HepG2 (cell line): ENCODE data around the gene CSNK1D. TPM values are rescaled to one million over a fixed set of nuclear protein-coding genes. Genes with fewer than 3 reads are reported as not detected.
A peak's percentile ranks its signal among the peaks of the same experiment; 100 is the strongest.

Source experiments
- AHDC1 ChIP-seq: sonication (generic); formaldehyde crosslinking; IDR thresholded peaks from 2 replicates; pipeline ENCODE4 v1.5.1; 2020; ENCODE audit warnings: mild to moderate bottlenecking, missing genetic modification reagents, borderline replicate concordance
- CBFB ChIP-seq: sonication (generic); formaldehyde crosslinking; IDR thresholded peaks from 2 replicates; pipeline ENCODE4 v1.4.0; 2020; ENCODE audit warnings: missing genetic modification reagents
- E2F1 ChIP-seq: sonication (generic); formaldehyde crosslinking; IDR thresholded peaks from 2 replicates; pipeline ENCODE4 v1.5.0; 2020; ENCODE audit warnings: missing genetic modification reagents
- FOXP1 ChIP-seq, 2 experiments: fragments of 450-650 bp in 1 of 2; IDR thresholded peaks; 2 replicates each; pipeline ENCODE4 v1.6.1; 2017 to 2018; ENCODE audit warnings: antibody characterized with exemption in 1 of 2
- GATAD2A ChIP-seq: IDR thresholded peaks from 2 replicates; pipeline ENCODE4 v1.6.1; 2016
- KLF13 ChIP-seq: sonication (generic); formaldehyde crosslinking; IDR thresholded peaks from 2 replicates; pipeline ENCODE4 v1.4.0; 2020; ENCODE audit warnings: mild to moderate bottlenecking, missing genetic modification reagents
- NR2F6 ChIP-seq, 2 experiments: IDR thresholded peaks; 2 replicates each; pipeline ENCODE4 v1.6.1; 2016; ENCODE audit warnings: antibody characterized with exemption in 1 of 2, mild to moderate bottlenecking in 1 of 2
- PHF21A ChIP-seq: sonication (generic); formaldehyde crosslinking; IDR thresholded peaks from 2 replicates; pipeline ENCODE4 v1.5.0; 2020; ENCODE audit warnings: mild to moderate bottlenecking, missing genetic modification reagents
- PHF5A ChIP-seq: IDR thresholded peaks from one replicate; pipeline ENCODE4 v1.6.1; 2018; ENCODE audit warnings: low read depth, missing genetic modification reagents; ENCODE audit not compliant: unreplicated experiment
- RORA ChIP-seq: sonication (generic); formaldehyde crosslinking; IDR thresholded peaks from 2 replicates; pipeline ENCODE4 v1.5.0; 2020; ENCODE audit warnings: mild to moderate bottlenecking, missing genetic modification reagents, moderate library complexity
- TEAD3 ChIP-seq: optimal IDR thresholded peaks from 2 replicates; pipeline ENCODE3; 2016; ENCODE audit warnings: borderline replicate concordance
- TEF ChIP-seq: sonication (generic); formaldehyde crosslinking; IDR thresholded peaks from 2 replicates; pipeline ENCODE4 v1.5.0; 2020; ENCODE audit warnings: missing genetic modification reagents
- TFE3 ChIP-seq: IDR thresholded peaks from 2 replicates; pipeline ENCODE4 v1.6.1; 2016
- THAP9 ChIP-seq: sonication (generic); formaldehyde crosslinking; IDR thresholded peaks from 2 replicates; pipeline ENCODE4; 2020; ENCODE audit warnings: missing genetic modification reagents, mild to moderate bottlenecking, borderline replicate concordance
- ZNF326 ChIP-seq: sonication (generic); formaldehyde crosslinking; IDR thresholded peaks from 2 replicates; pipeline ENCODE4 v1.4.0; 2020; ENCODE audit warnings: missing genetic modification reagents, borderline replicate concordance
- ZNF891 ChIP-seq: sonication (generic); formaldehyde crosslinking; IDR thresholded peaks from 2 replicates; pipeline ENCODE4 v1.5.0; 2020; ENCODE audit warnings: mild to moderate bottlenecking, missing genetic modification reagents
- polyA plus RNA-seq, 8 experiments: library from polyadenylated mRNA; depleted of rRNA in 3 of 8; stranded (reverse) in 7 of 8; unstranded in 1 of 8; fragments of >200 nt; fragmentation: Illumina TruSeq in 4 of 8; extraction: Trizol in 4 of 8; gene quantifications; 2 replicates each; pipeline versions ENCODE4 v1.2.1 to v1.2.3, GENCODE V29; 2011 to 2016; ENCODE audit warnings: low read depth in 4 of 8, missing spikeins in 1 of 8, mixed read lengths in 1 of 8; ENCODE audit not compliant: insufficient read depth in 1 of 8
- total RNA-seq, 5 experiments: library from RNA; depleted of rRNA; stranded (reverse); fragments of >200 nt; fragmentation: Illumina TruSeq; extraction: Trizol; gene quantifications; 2 replicates each; pipeline ENCODE4 v1.2.3, GENCODE V29; 2016; ENCODE audit warnings: low read depth in 1 of 5

The CSNK1D gene
- total and polyA plus RNA-seq, 2 of the 13 experiments (the other 11 are each of a cell fraction or from before 2014, with no cell fraction given) = 31.5 to 128 TPM

GRCh38 chr17:82272495-82273326, 789 bp downstream of the CSNK1D start (continued):
- TF ChIP-seq THAP9 = no peak
- peak; percentile 51 for TF ChIP-seq NR2F6 (IDR thresholded peaks at IDR 0.05)
- TF ChIP-seq NR2F6 (CRISPR knock-in tag; IDR thresholded peaks at IDR 0.05) = peak; percentile 41; the same call in 1 of the 2 replicates
- peak; percentile 8 for TF ChIP-seq TEAD3 (CRISPR knock-in tag)
- no peak for TF ChIP-seq PHF21A
- no peak for TF ChIP-seq KLF13
- no peak for TF ChIP-seq CBFB
- TF ChIP-seq RORA (CRISPR knock-in tag) = no peak
- no peak for TF ChIP-seq AHDC1 (CRISPR knock-in tag)
- no peak for TF ChIP-seq FOXP1 (IDR thresholded peaks at IDR 0.05)
- peak; percentile 47 for TF ChIP-seq FOXP1 (CRISPR knock-in tag; IDR thresholded peaks at IDR 0.05)
- TF ChIP-seq GATAD2A (CRISPR knock-in tag) = 0 out of 2 replicates have a peak, but pooled peaks have one; percentile 12
- peak; percentile 22; the same call in 1 of the 2 replicates for TF ChIP-seq TFE3 (CRISPR knock-in tag)
- TF ChIP-seq PHF5A (CRISPR knock-in tag) = no peak
- TF ChIP-seq E2F1 = no peak
- TF ChIP-seq ZNF326 = no peak
- 0 out of 2 replicates have a peak, but pooled peaks have one; percentile 33 for TF ChIP-seq ZNF891 (CRISPR knock-in tag)
- TF ChIP-seq TEF = no peak
